ENCODE measurements around the gene RAB4A.

- 0 out of 2 replicates have a peak, but pooled peaks have one; percentile 18 for TF ChIP-seq GLIS1 (tag by site-specific recombination; IDR thresholded peaks at IDR 0.05)
- TF ChIP-seq ZNF473 (tag by site-specific recombination; IDR thresholded peaks at IDR 0.05), result no peak
- TF ChIP-seq CTCF (tag by site-specific recombination; IDR thresholded peaks at IDR 0.05), result no peak
- no peak for TF ChIP-seq ZNF391 (tag by site-specific recombination; IDR thresholded peaks at IDR 0.05; ENCODE audit: borderline replicate concordance, low read depth)
- TF ChIP-seq ZNF621 (tag by site-specific recombination; IDR thresholded peaks at IDR 0.05), result no peak
These were observed 68.6 kb downstream of the RAB4A start for GRCh38 chr1:229339520-229339919.

Data from HEK293 (cell line).